MM.1S (cell line): ENCODE results near the gene MTA2.
A peak's percentile ranks its signal among the peaks of the same experiment; 100 is the strongest.

Experiments
- DNase-seq: peaks from one replicate; pipeline ENCODE4 v3.0.0-alpha.2; 2015
- H2AFZ ChIP-seq: fragments of 300-600 bp; sonication (generic); 2 replicates; pipeline ENCODE4 v1.6.0; 2016; ENCODE audit warnings: antibody characterized with exemption, low read length
- H3F3A ChIP-seq: fragments of 300-600 bp; sonication (generic); 2 replicates; pipeline ENCODE4 v1.6.1; 2016; ENCODE audit warnings: mild to moderate bottlenecking, antibody characterized with exemption, low read length, moderate library complexity, mixed read lengths; ENCODE audit not compliant: insufficient read depth
- H3K27ac ChIP-seq: fragments of 300-600 bp; sonication (generic); 2 replicates; pipeline ENCODE4 v1.5.1; 2016; ENCODE audit warnings: mild to moderate bottlenecking, low read length
- H3K27me3 ChIP-seq: fragments of 300-600 bp; sonication (generic); replicated peaks from 2 replicates; pipeline ENCODE4 v1.6.0; 2016; ENCODE audit warnings: low read length; ENCODE audit not compliant: insufficient read depth
- H3K36me3 ChIP-seq: fragments of 300-600 bp; sonication (generic); replicated peaks from 2 replicates; pipeline ENCODE4 v1.6.1; 2016; ENCODE audit warnings: mild to moderate bottlenecking, low read length, mixed read lengths; ENCODE audit not compliant: insufficient read depth
- H3K4me1 ChIP-seq: fragments of 300-600 bp; sonication (generic); 2 replicates; pipeline ENCODE4 v1.6.1; 2016; ENCODE audit warnings: low read length, mixed read lengths
- H3K4me2 ChIP-seq: fragments of 300-600 bp; sonication (generic); 2 replicates; pipeline ENCODE4 v1.6.0; 2016; ENCODE audit warnings: low read depth, low read length
- H3K4me3 ChIP-seq: fragments of 300-600 bp; sonication (generic); 2 replicates; pipeline ENCODE4 v1.5.1; 2016; ENCODE audit warnings: low read length, mixed read lengths
- H3K79me2 ChIP-seq: fragments of 300-600 bp; sonication (generic); 2 replicates; pipeline ENCODE4 v1.6.1; 2016; ENCODE audit warnings: mixed run types, low read length, mixed read lengths
- H3K9ac ChIP-seq: fragments of 300-600 bp; sonication (generic); 2 replicates; pipeline ENCODE4 v1.6.1; 2016; ENCODE audit warnings: low read length, mixed read lengths
- H3K9me2 ChIP-seq: fragments of 300-600 bp; sonication (generic); replicated peaks from 2 replicates; pipeline ENCODE4 v1.6.1; 2016; ENCODE audit warnings: mild to moderate bottlenecking, low read length, mixed read lengths; ENCODE audit not compliant: insufficient read depth
- H3K9me3 ChIP-seq: fragments of 300-600 bp; sonication (generic); replicated peaks from 2 replicates; pipeline ENCODE4 v1.6.1; 2016; ENCODE audit warnings: mild to moderate bottlenecking, low read length, mixed read lengths; ENCODE audit not compliant: insufficient read depth
- H4K20me1 ChIP-seq: fragments of 300-600 bp; sonication (generic); 2 replicates; pipeline ENCODE4 v1.6.1; 2016; ENCODE audit warnings: mild to moderate bottlenecking, low read length, moderate library complexity, mixed read lengths; ENCODE audit not compliant: insufficient read depth
- CTCF ChIP-seq: fragments of 300-600 bp; sonication (generic); IDR thresholded peaks from 2 replicates; pipeline ENCODE4 v1.5.1; 2016; ENCODE audit warnings: antibody characterized with exemption, low read length, mixed read lengths
- EZH2 ChIP-seq: fragments of 300-600 bp; sonication (generic); optimal IDR thresholded peaks from 2 replicates; pipeline ENCODE3; 2017; ENCODE audit warnings: low read depth, mild to moderate bottlenecking, antibody characterized with exemption, low read length, mixed read lengths
- EZH2phosphoT487 ChIP-seq: fragments of 300-600 bp; sonication (generic); IDR thresholded peaks from 2 replicates; pipeline ENCODE4 v1.6.1; 2018; ENCODE audit warnings: antibody characterized with exemption, low read length

MTA2 gene

GRCh38 chr11:62575837-62576236 lies 25.8 kb downstream of the MTA2 start:
- no peaks in the 10 kb centered on the region for H3K9me2 ChIP-seq
- H2AFZ ChIP-seq: no peak overlapping the region
- no peak overlapping the region for H3K4me2 ChIP-seq
- no peak for TF ChIP-seq EZH2
- no peak for TF ChIP-seq CTCF
- no peak for TF ChIP-seq EZH2phosphoT487
- peaks cover 33% of the 10 kb centered on the region for H3K79me2 ChIP-seq
- H3K27ac ChIP-seq: no peak overlapping the region
- H4K20me1 ChIP-seq: no peaks in the 10 kb centered on the region
- peaks cover 3% of the 10 kb centered on the region; the same call in 1 of the 2 replicates for H3K36me3 ChIP-seq
- H3F3A ChIP-seq: peaks cover 10% of the 10 kb centered on the region; the same call in 1 of the 2 replicates
- H3K9ac ChIP-seq: no peak overlapping the region
- H3K4me1 ChIP-seq: peaks cover 19% of the 10 kb centered on the region
- no peak overlapping the region for H3K4me3 ChIP-seq
- H3K27me3 ChIP-seq: no peaks in the 10 kb centered on the region
- DNase-seq: no peak
- H3K9me3 ChIP-seq: no peaks in the 10 kb centered on the region

- Histone ChIP-seq H3F3A (peaks cover 10% of the 10 kb centered on the region; the same call in 1 of the 2 replicates), H3K9ac (peak overlapping the region; percentile 95; the same call in 1 of the 2 replicates), H3K27me3 (no peaks in the 10 kb centered on the region), H3K9me3 (no peaks in the 10 kb centered on the region), H3K4me3 (peak overlapping the region; percentile 85; the same call in 1 of the 2 replicates), H2AFZ (no peak overlapping the region), H3K27ac (no peak overlapping the region), H3K4me2 (peak overlapping the region; percentile 97), H3K9me2 (no peaks in the 10 kb centered on the region), H4K20me1 (no peaks in the 10 kb centered on the region), H3K36me3 (peaks cover 3% of the 10 kb centered on the region; the same call in 1 of the 2 replicates), H3K4me1 (peaks cover 19% of the 10 kb centered on the region), H3K79me2 (peaks cover 40% of the 10 kb centered on the region)
- no peak for TF ChIP-seq EZH2phosphoT487
- no peak for DNase-seq
Measured at GRCh38 chr11:62575156-62575555, 26.5 kb downstream of the MTA2 start.

- Histone ChIP-seq H3K27me3 (no peaks in the 10 kb centered on the region), H3K4me1 (peaks cover 19% of the 10 kb centered on the region), H3K9me3 (no peaks in the 10 kb centered on the region), H3K36me3 (peaks cover 3% of the 10 kb centered on the region; the same call in 1 of the 2 replicates), H3K27ac (peak overlapping the region; percentile 62; the same call in 1 of the 2 replicates), H2AFZ (peak overlapping the region; percentile 93), H3K9ac (peak overlapping the region; percentile 95), H3K4me2 (peak overlapping the region; percentile 97), H3K9me2 (no peaks in the 10 kb centered on the region), H3K4me3 (peak overlapping the region; percentile 85), H3F3A (peaks cover 10% of the 10 kb centered on the region; the same call in 1 of the 2 replicates), H3K79me2 (peaks cover 47% of the 10 kb centered on the region), H4K20me1 (no peaks in the 10 kb centered on the region)
- DNase-seq: peak; percentile 23
- TF ChIP-seq EZH2: no peak
- no peak for TF ChIP-seq EZH2phosphoT487
- TF ChIP-seq CTCF: no peak
Measured at GRCh38 chr11:62574363-62575071, 27.1 kb downstream of the MTA2 start.
